ENCODE results near the gene ZNF511.

GRCh38 chr10:133350283-133350949 lies 41.7 kb downstream of the ZNF511 start:
- TF ChIP-seq CTCF (IDR thresholded peaks at IDR 0.05) (no peak), POLR2AphosphoS5 (IDR thresholded peaks at IDR 0.05) (no peak), EP300 (IDR thresholded peaks at IDR 0.05) (no peak), POLR2A (IDR thresholded peaks at IDR 0.05) (no peak)

Data from suprapubic skin (tissue), 4 donors.